ENCODE data around the gene ELMO3. TPM values are rescaled to one million over a fixed set of nuclear protein-coding genes. Genes with fewer than 3 reads are reported as not detected.

Gene ELMO3
- total RNA-seq, 1 experiment from 2014 or later, result 45.8 TPM

DNA sequence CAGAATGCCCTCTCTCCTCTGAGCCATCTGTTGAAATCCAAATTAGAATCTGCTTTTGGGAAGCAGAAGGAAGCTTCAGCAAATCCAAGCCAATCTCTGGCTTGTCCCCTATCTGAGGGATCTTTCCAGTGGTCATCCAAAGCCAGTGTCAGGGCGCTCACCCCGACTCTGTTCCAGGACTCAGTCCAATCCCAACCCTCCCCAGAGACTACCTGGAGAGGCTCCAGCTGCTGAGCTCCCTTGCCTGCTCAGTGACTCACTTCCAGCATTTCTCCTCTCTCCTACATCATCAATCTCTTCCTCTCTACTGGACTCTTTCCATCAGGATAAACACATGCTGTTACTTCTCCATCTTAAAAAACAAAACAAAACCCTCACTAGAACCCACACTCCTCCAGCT, 17.6 kb upstream of the ELMO3 start:
- DNase-seq (ENCODE audit: low read depth, low spot score), result no peak
- H3K4me2 ChIP-seq (ENCODE audit: low read length), result no peak overlapping the region; the same call in 1 of the 2 replicates
- BruUV-seq (replicated peaks), result no TSS peak

DNA sequence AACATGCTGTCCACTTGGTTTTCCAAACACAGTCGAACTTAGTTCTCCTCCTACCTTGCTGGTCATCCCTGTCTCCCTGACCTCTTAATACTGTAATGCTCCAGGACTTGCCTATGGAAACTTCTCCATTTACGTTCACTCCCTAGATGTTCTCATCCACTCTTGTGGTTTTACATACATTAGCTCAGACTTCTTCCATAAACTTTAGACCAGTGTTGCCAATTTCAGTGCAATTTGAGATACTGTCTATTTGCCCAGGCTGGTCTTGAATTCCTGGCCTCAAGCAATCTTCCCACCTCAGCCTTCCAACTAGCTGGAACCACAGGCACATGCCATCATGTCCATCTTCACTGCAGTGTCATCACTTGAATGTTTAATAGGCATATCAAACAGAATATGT, 16.6 kb upstream of the ELMO3 start:
- ChIA-PET CTCF (interaction anchor here (0.7 to 1.1 kb wide), 2 partner anchors 16 to 156 kb away, joined by 3 read pairs; no protein-coding TSS in a partner anchor), POLR2A (no interaction called here), RAD21 (ENCODE audit: low non-redundant PET in 1 of 2, low total read pairs in 2 of 2, uncharacterized antibody in 2 of 2, unreplicated experiment in 2 of 2) (no interaction called here)
- H3K27me3 ChIP-seq (ENCODE audit: insufficient read depth, low read length), result no peaks in the 10 kb centered on the region
- intact Hi-C loops (cut with micrococcal nuclease), result no loop called here
- BruUV-seq (replicated peaks), result no TSS peak
- H3K27ac ChIP-seq (ENCODE audit: low read depth, low read length), result no peak overlapping the region
- peaks cover 29 to 67% of the 10 kb centered on the region in 2 experiments for H3K4me1 ChIP-seq (ENCODE audit: control insufficient read depth in 1 of 2, insufficient read depth in 2 of 2, low read length in 2 of 2)
- H2AFZ ChIP-seq (ENCODE audit: low read depth, low read length, poor library complexity, severe bottlenecking), result no peak overlapping the region
- H4K20me1 ChIP-seq (ENCODE audit: insufficient read depth), result no peaks in the 10 kb centered on the region
- no peaks in the 10 kb centered on the region for H3K9me2 ChIP-seq (ENCODE audit: insufficient read depth)
- DNase-seq (ENCODE audit: low read depth, low spot score), result no peak
- no peak for ATAC-seq
- H3K4me2 ChIP-seq (ENCODE audit: low read length), result peak overlapping the region; percentile 82
- H3K36me3 ChIP-seq (ENCODE audit: control insufficient read depth in 1 of 2, insufficient read depth in 2 of 2, low read length in 2 of 2), result no peaks in the 10 kb centered on the region
- H3K4me3 ChIP-seq (replicated peaks in 1 of 2; ENCODE audit: low read depth in 1 of 2, low read length in 2 of 2), result peak overlapping the region; percentile 68 to 71; a peak in 3 of 4 replicates
- H3K79me2 ChIP-seq (ENCODE audit: insufficient read depth, low read length), result peaks cover 11% of the 10 kb centered on the region
- H3K9ac ChIP-seq (ENCODE audit: low read length), result no peak overlapping the region
- no peaks in the 10 kb centered on the region for H3K9me3 ChIP-seq (ENCODE audit: control insufficient read depth in 1 of 2, insufficient read depth in 1 of 2, low read depth in 1 of 2, low read length in 2 of 2)
- TF ChIP-seq SRF (IDR thresholded peaks at IDR 0.05; ENCODE audit: low read depth) (no peak), CEBPB (IDR thresholded peaks at IDR 0.05; ENCODE audit: low read depth) (no peak), EZH2phosphoT487 (IDR thresholded peaks at IDR 0.05; ENCODE audit: borderline replicate concordance) (no peak), ZNF274 (IDR thresholded peaks at IDR 0.05; ENCODE audit: low read depth, low read length) (no peak), POLR2A (IDR thresholded peaks at IDR 0.05; ENCODE audit: borderline replicate concordance, extremely low read depth, insufficient read depth, insufficient read length) (no peak), JUND (IDR thresholded peaks at IDR 0.05) (no peak), YY1 (IDR thresholded peaks at IDR 0.05; ENCODE audit: extremely low read depth, insufficient replicate concordance, low read depth, low read length) (no peak), FOSL1 (IDR thresholded peaks at IDR 0.05; ENCODE audit: low read depth) (no peak), POLR2AphosphoS5 (IDR thresholded peaks at IDR 0.05; ENCODE audit: low read depth, low read length) (no peak), RAD21 (IDR thresholded peaks at IDR 0.05; ENCODE audit: low read depth) (no peak)
- TF ChIP-seq, protein P1, sequence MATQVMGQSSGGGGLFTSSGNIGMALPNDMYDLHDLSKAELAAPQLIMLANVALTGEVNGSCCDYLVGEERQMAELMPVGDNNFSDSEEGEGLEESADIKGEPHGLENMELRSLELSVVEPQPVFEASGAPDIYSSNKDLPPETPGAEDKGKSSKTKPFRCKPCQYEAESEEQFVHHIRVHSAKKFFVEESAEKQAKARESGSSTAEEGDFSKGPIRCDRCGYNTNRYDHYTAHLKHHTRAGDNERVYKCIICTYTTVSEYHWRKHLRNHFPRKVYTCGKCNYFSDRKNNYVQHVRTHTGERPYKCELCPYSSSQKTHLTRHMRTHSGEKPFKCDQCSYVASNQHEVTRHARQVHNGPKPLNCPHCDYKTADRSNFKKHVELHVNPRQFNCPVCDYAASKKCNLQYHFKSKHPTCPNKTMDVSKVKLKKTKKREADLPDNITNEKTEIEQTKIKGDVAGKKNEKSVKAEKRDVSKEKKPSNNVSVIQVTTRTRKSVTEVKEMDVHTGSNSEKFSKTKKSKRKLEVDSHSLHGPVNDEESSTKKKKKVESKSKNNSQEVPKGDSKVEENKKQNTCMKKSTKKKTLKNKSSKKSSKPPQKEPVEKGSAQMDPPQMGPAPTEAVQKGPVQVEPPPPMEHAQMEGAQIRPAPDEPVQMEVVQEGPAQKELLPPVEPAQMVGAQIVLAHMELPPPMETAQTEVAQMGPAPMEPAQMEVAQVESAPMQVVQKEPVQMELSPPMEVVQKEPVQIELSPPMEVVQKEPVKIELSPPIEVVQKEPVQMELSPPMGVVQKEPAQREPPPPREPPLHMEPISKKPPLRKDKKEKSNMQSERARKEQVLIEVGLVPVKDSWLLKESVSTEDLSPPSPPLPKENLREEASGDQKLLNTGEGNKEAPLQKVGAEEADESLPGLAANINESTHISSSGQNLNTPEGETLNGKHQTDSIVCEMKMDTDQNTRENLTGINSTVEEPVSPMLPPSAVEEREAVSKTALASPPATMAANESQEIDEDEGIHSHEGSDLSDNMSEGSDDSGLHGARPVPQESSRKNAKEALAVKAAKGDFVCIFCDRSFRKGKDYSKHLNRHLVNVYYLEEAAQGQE (IDR thresholded peaks at IDR 0.05; ENCODE audit: low read depth), result no peak
- TF ChIP-seq, protein P2, sequence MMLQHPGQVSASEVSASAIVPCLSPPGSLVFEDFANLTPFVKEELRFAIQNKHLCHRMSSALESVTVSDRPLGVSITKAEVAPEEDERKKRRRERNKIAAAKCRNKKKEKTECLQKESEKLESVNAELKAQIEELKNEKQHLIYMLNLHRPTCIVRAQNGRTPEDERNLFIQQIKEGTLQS (IDR thresholded peaks at IDR 0.05), result no peak

More for the DNA sequence above, 17.6 kb upstream of the ELMO3 start:
- no peak overlapping the region for H2AFZ ChIP-seq (ENCODE audit: low read depth, low read length, poor library complexity, severe bottlenecking)
- H3K27me3 ChIP-seq (ENCODE audit: insufficient read depth, low read length), result no peaks in the 10 kb centered on the region
- ChIA-PET RAD21 (ENCODE audit: low non-redundant PET in 1 of 2, low total read pairs in 2 of 2, uncharacterized antibody in 2 of 2, unreplicated experiment in 2 of 2) (no interaction called here), POLR2A (no interaction called here), CTCF (interaction anchor here (0.7 kb wide), 1 partner anchor 155 kb away, joined by 3 read pairs; no protein-coding TSS in a partner anchor)
- peaks cover 33 to 71% of the 10 kb centered on the region in 2 experiments for H3K4me1 ChIP-seq (ENCODE audit: control insufficient read depth in 1 of 2, insufficient read depth in 2 of 2, low read length in 2 of 2)
- intact Hi-C loops (cut with micrococcal nuclease), result no loop called here
- ATAC-seq, result no peak
- no peak overlapping the region for H3K27ac ChIP-seq (ENCODE audit: low read depth, low read length)
- H3K9me2 ChIP-seq (ENCODE audit: insufficient read depth), result no peaks in the 10 kb centered on the region
- no peaks in the 10 kb centered on the region for H3K9me3 ChIP-seq (ENCODE audit: control insufficient read depth in 1 of 2, insufficient read depth in 1 of 2, low read depth in 1 of 2, low read length in 2 of 2)
- H3K36me3 ChIP-seq (ENCODE audit: control insufficient read depth in 1 of 2, insufficient read depth in 2 of 2, low read length in 2 of 2), result no peaks in the 10 kb centered on the region
- H3K4me3 ChIP-seq (replicated peaks in 1 of 2; ENCODE audit: low read depth in 1 of 2, low read length in 2 of 2), result no peak overlapping the region
- TF ChIP-seq, protein P3, sequence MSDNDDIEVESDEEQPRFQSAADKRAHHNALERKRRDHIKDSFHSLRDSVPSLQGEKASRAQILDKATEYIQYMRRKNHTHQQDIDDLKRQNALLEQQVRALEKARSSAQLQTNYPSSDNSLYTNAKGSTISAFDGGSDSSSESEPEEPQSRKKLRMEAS (IDR thresholded peaks at IDR 0.05), result no peak
- TF ChIP-seq CBX3 (IDR thresholded peaks at IDR 0.05; ENCODE audit: low read depth), result no peak
- no peak for TF ChIP-seq POLR2AphosphoS5 (IDR thresholded peaks at IDR 0.05; ENCODE audit: low read depth, low read length)
- peaks cover 11% of the 10 kb centered on the region for H3K79me2 ChIP-seq (ENCODE audit: insufficient read depth, low read length)
- no peaks in the 10 kb centered on the region for H4K20me1 ChIP-seq (ENCODE audit: insufficient read depth)
- H3K9ac ChIP-seq (ENCODE audit: low read length), result no peak overlapping the region

Data from HCT116 (cell line).